Pons (tissue), 1 donor: ENCODE results near the gene ACAT1.
"Not testable (repeated sequence)": the region's sequence is repeated elsewhere in the genome, so short reads cannot be mapped to it uniquely, and the experiment has no call there.

Source experiments
- DNase-seq: peaks from one replicate; pipeline ENCODE4 v3.0.0-alpha.2; 2016; ENCODE audit warnings: low spot score

ACAT1 gene

GRCh38 chr11:108144615-108145014 lies 23.2 kb downstream of the ACAT1 start:
- no peak for DNase-seq

GRCh38 chr11:108147150-108147549 lies 25.8 kb downstream of the ACAT1 start:
- DNase-seq, result no peak

GRCh38 chr11:108148556-108148955 lies 27.2 kb downstream of the ACAT1 start:
- DNase-seq, result no peak

GRCh38 chr11:108154591-108154990 lies 33.2 kb downstream of the ACAT1 start:
- DNase-seq, result no peak

GRCh38 chr11:108160970-108161566 lies 39.7 kb downstream of the ACAT1 start:
- DNase-seq, result no peak

- DNase-seq, result not testable (repeated sequence)
Measured at GRCh38 chr11:108162878-108163277, 41.5 kb downstream of the ACAT1 start.

GRCh38 chr11:108167624-108168023 lies 46.3 kb downstream of the ACAT1 start:
- DNase-seq, result no peak

GRCh38 chr11:108170184-108170583 lies 48.8 kb downstream of the ACAT1 start:
- no peak for DNase-seq

GRCh38 chr11:108177570-108177969 lies 56.2 kb downstream of the ACAT1 start:
- no peak for DNase-seq

GRCh38 chr11:108193725-108194124 lies 72.4 kb downstream of the ACAT1 start:
- no peak for DNase-seq

GRCh38 chr11:108196901-108197300 lies 75.5 kb downstream of the ACAT1 start:
- DNase-seq, result no peak
